IMR-90 (cell line): ENCODE measurements around the gene KDM2B. TPM values are rescaled to one million over a fixed set of nuclear protein-coding genes. Genes with fewer than 3 reads are reported as not detected.

Source experiments
- ATAC-seq: fragments of 200-7000 bp; cut with Tn5 transposase; 2 replicates; pipeline ENCODE4 v1.9.1; 2020; ENCODE audit warnings: low read depth, mild to moderate bottlenecking, moderate library complexity
- BruUV-seq: library from RNA; stranded (reverse); fragments of 400-500 nt; replicated peaks from 2 replicates; lab custom pipeline; 2021; lab: Mats Ljungman, UMichigan
- CTCF ChIA-PET: fragments of 300-600 bp; formaldehyde crosslinking; extraction: SDS; loops from one replicate; lab custom pipeline; 2021; ENCODE audit warnings: antibody characterized with exemption; lab: Yijun Ruan, JAX
- POLR2A ChIA-PET: fragments of 300-600 bp; sonication (Branson Sonifier 250); formaldehyde crosslinking; loops from one replicate; lab custom pipeline; 2022; ENCODE audit warnings: antibody characterized with exemption; ENCODE audit not compliant: unreplicated experiment; lab: Charles Lee
- DNase-seq: peaks from one replicate; pipeline ENCODE4 v3.0.0; 2013
- H2AFZ ChIP-seq: replicated peaks from 2 replicates; pipeline ENCODE3; 2013; ENCODE audit warnings: low read length, mild to moderate bottlenecking; ENCODE audit not compliant: poor library complexity
- H2AK5ac ChIP-seq: 2 replicates; pipeline ENCODE4 v1.6.1; 2013; ENCODE audit warnings: low read depth, low read length, inconsistent platforms
- H2AK9ac ChIP-seq: replicated peaks from 2 replicates; pipeline ENCODE3; 2013; ENCODE audit warnings: mild to moderate bottlenecking, low read depth, low read length, moderate library complexity; ENCODE audit not compliant: poor library complexity
- H2BK120ac ChIP-seq: 2 replicates; pipeline ENCODE4 v1.6.1; 2013; ENCODE audit warnings: low read depth, low read length, inconsistent platforms
- H2BK15ac ChIP-seq: 3 replicates; pipeline ENCODE4 v1.6.1; 2013; ENCODE audit warnings: low read depth, low read length, inconsistent platforms
- H2BK20ac ChIP-seq: 2 replicates; pipeline ENCODE4 v1.6.1; 2013; ENCODE audit warnings: low read depth, mild to moderate bottlenecking, inconsistent platforms, low read length, moderate library complexity
- H2BK5ac ChIP-seq: 2 replicates; pipeline ENCODE4 v1.6.1; 2013; ENCODE audit warnings: mild to moderate bottlenecking, low read depth, low read length, inconsistent platforms; ENCODE audit not compliant: poor library complexity, severe bottlenecking
- H3K14ac ChIP-seq: replicated peaks from 2 replicates; pipeline ENCODE4 v1.6.1; 2013; ENCODE audit warnings: low read depth, low read length, inconsistent platforms
- H3K18ac ChIP-seq: 2 replicates; pipeline ENCODE4 v1.6.1; 2013; ENCODE audit warnings: low read depth, low read length, control low read depth
- H3K23ac ChIP-seq: 2 replicates; pipeline ENCODE4 v1.6.1; 2013; ENCODE audit warnings: low read depth, low read length, inconsistent platforms
- H3K27ac ChIP-seq: 2 replicates; pipeline ENCODE4 v1.5.1; 2013; ENCODE audit warnings: mild to moderate bottlenecking, control low read depth, low read length; ENCODE audit not compliant: insufficient read depth
- H3K27me3 ChIP-seq: 2 replicates; pipeline ENCODE4 v1.6.1; 2013; ENCODE audit warnings: low read length; ENCODE audit not compliant: control insufficient read depth, insufficient read depth
- H3K36me3 ChIP-seq: 2 replicates; pipeline ENCODE4 v1.6.1; 2013; ENCODE audit warnings: low read length, mixed read lengths; ENCODE audit not compliant: control insufficient read depth, insufficient read depth
- H3K4ac ChIP-seq: 2 replicates; pipeline ENCODE4 v1.6.1; 2013; ENCODE audit warnings: low read depth, low read length, inconsistent platforms
- H3K4me1 ChIP-seq: 2 replicates; pipeline ENCODE4 v1.6.1; 2013; ENCODE audit warnings: low read length, mixed read lengths; ENCODE audit not compliant: control insufficient read depth, insufficient read depth
- H3K4me2 ChIP-seq: 2 replicates; pipeline ENCODE4 v1.6.1; 2013; ENCODE audit warnings: low read depth, mild to moderate bottlenecking, control low read depth, low read length, moderate library complexity
- H3K4me3 ChIP-seq: 2 replicates; pipeline ENCODE4 v1.5.1; 2013; ENCODE audit warnings: low read depth, mild to moderate bottlenecking, control low read depth, low read length, moderate library complexity; ENCODE audit not compliant: insufficient read depth
- H3K56ac ChIP-seq: 2 replicates; pipeline ENCODE4 v1.6.1; 2013; ENCODE audit warnings: low read length, inconsistent platforms; ENCODE audit not compliant: insufficient read depth; ENCODE audit errors: extremely low read depth
- H3K79me1 ChIP-seq, 2 experiments: 2 replicates each; pipeline ENCODE4 v1.6.1; 2013; ENCODE audit warnings: low read length in 2 of 2, inconsistent platforms in 1 of 2, low read depth in 1 of 2
- H3K9ac ChIP-seq: 2 replicates; pipeline ENCODE4 v1.6.1; 2013; ENCODE audit warnings: low read depth, low read length, control low read depth
- H3K9me1 ChIP-seq: 2 replicates; pipeline ENCODE4 v1.6.1; 2013; ENCODE audit warnings: low read length, inconsistent platforms; ENCODE audit not compliant: insufficient read depth
- H3K9me3 ChIP-seq: 2 replicates; pipeline ENCODE4 v1.6.1; 2013; ENCODE audit warnings: low read length; ENCODE audit not compliant: control insufficient read depth, insufficient read depth
- H4K20me1 ChIP-seq: 2 replicates; pipeline ENCODE4 v1.6.1; 2013; ENCODE audit warnings: low read length, inconsistent platforms; ENCODE audit not compliant: insufficient read depth
- H4K5ac ChIP-seq: 2 replicates; pipeline ENCODE4 v1.6.1; 2013; ENCODE audit warnings: mild to moderate bottlenecking, low read depth, low read length, control low read depth
- H4K8ac ChIP-seq, 2 experiments: 2 replicates each; pipeline ENCODE4 v1.6.1; 2013; ENCODE audit warnings: low read depth in 2 of 2, low read length in 2 of 2, control low read depth in 1 of 2, inconsistent platforms in 1 of 2
- H4K91ac ChIP-seq: 2 replicates; pipeline ENCODE4 v1.6.1; 2013; ENCODE audit warnings: low read depth, low read length, inconsistent platforms; ENCODE audit not compliant: insufficient read depth
- MAFK ChIP-seq: IDR thresholded peaks from 2 replicates; pipeline ENCODE4 v1.6.1; 2012; ENCODE audit warnings: low read depth, low read length, improper control_type of control experiment
- MAZ ChIP-seq: IDR thresholded peaks from 2 replicates; pipeline ENCODE4 v1.6.1; 2012; ENCODE audit warnings: low read depth, mild to moderate bottlenecking, low read length, improper control_type of control experiment, moderate library complexity, borderline replicate concordance
- MXI1 ChIP-seq: IDR thresholded peaks from 2 replicates; pipeline ENCODE4 v1.6.1; 2012; ENCODE audit warnings: low read depth, mild to moderate bottlenecking, low read length, moderate library complexity, borderline replicate concordance
- WGBS, 2 experiments: methylation state at CpG; one replicate each; pipeline versions ENCODE4 v1.1.5 to v1.1.7; 2013; ENCODE audit warnings: missing lambda C conversion rate in 2 of 2; ENCODE audit not compliant: insufficient read length in 1 of 2; ENCODE audit errors: extremely low coverage in 2 of 2; 5-methylcytosine and 5-hydroxymethylcytosine counted together
- dilution Hi-C: fragments of 300-500 bp; cut with HindIII; formaldehyde crosslinking; loops from one replicate; pipeline ENCODE4 v1.14.3; 2018; ENCODE audit warnings: low sequenced_read_pairs; ENCODE audit not compliant: unreplicated experiment
- in situ Hi-C: fragments of 300-500 bp; cut with MboI; formaldehyde crosslinking; loops from 3 replicates; pipeline ENCODE4 v1.14.3; 2019; ENCODE audit warnings: low sequenced_read_pairs, inconsistent platforms, mixed read lengths
- intact Hi-C: fragments of 100-400 bp; cut with micrococcal nuclease; formaldehyde crosslinking; loops from 2 replicates; pipeline ENCODE4 v1.10.0; 2022
- polyA plus RNA-seq, 3 experiments: library from polyadenylated mRNA; depleted of rRNA; stranded (reverse); fragments of >200 nt; gene quantifications; 2 replicates each; pipeline ENCODE4 v1.2.3, GENCODE V29; 2012; ENCODE audit warnings: low replicate concordance in 1 of 3
- total RNA-seq: library from RNA; depleted of rRNA; stranded (reverse); fragments of >200 nt; gene quantifications from 2 replicates; pipeline ENCODE4 v1.2.3, GENCODE V29; 2012

The KDM2B gene
- total and polyA plus RNA-seq, 2 of the 4 experiments (the other 2 are of a cell fraction), result 22.6 to 24.2 TPM

GRCh38 chr12:121535150-121536053 lies 45.4 kb downstream of the KDM2B start:
- POLR2A ChIA-PET, result no interaction called here
- peaks cover 36% of the 10 kb centered on the region for H3K4me1 ChIP-seq
- WGBS, 2 experiments, result 78% methylated on average over 3 of the region's 13 CpGs; no CpG with 5 or more reads in 1 of the 2 experiments
- intact Hi-C loops (loop anchor here (2.0 kb wide), 1 partner anchor 35 kb away; no protein-coding TSS in a partner anchor), dilution Hi-C loops (no loop called here), in situ Hi-C loops (no loop called here)
- H2BK120ac ChIP-seq, result no peak overlapping the region
- peak overlapping the region in 1 of 2 experiments; percentile 4; a peak in 1 of 4 replicates for H4K8ac ChIP-seq
- no peak overlapping the region; the same call in 1 of the 2 replicates for H3K4ac ChIP-seq
- peak overlapping the region; percentile 55 for H3K4me2 ChIP-seq
- ATAC-seq (no peak), DNase-seq (no peak)
- no peaks in the 10 kb centered on the region for H3K27me3 ChIP-seq
- H3K79me1 ChIP-seq, result peaks cover 11 to 59% of the 10 kb centered on the region in 2 experiments
- H3K36me3 ChIP-seq, result peaks cover 3% of the 10 kb centered on the region; the same call in 1 of the 2 replicates
- peaks cover 12% of the 10 kb centered on the region; the same call in 1 of the 2 replicates for H4K20me1 ChIP-seq
- BruUV-seq, result no TSS peak
- H3K9me1 ChIP-seq, result peaks cover 37% of the 10 kb centered on the region; the same call in 1 of the 2 replicates
- H2AFZ ChIP-seq, result peak overlapping the region; percentile 92
- TF ChIP-seq MAFK, result peak; percentile 42
- no peak for TF ChIP-seq MAZ
- no peak for TF ChIP-seq MXI1
- no peak overlapping the region; the same call in 1 of the 2 replicates for H3K4me3 ChIP-seq
- no peak overlapping the region for H2BK15ac ChIP-seq
- CTCF ChIA-PET, result no interaction called here
- H3K9ac ChIP-seq, result no peak overlapping the region
- no peak overlapping the region for H4K5ac ChIP-seq
- no peak overlapping the region for H2BK5ac ChIP-seq
- no peak overlapping the region for H3K27ac ChIP-seq
- no peak overlapping the region for H3K56ac ChIP-seq
- H2AK5ac ChIP-seq, result peak overlapping the region; percentile 43; the same call in 1 of the 2 replicates
- no peaks in the 10 kb centered on the region for H3K9me3 ChIP-seq
- no peak overlapping the region; the same call in 1 of the 2 replicates for H2BK20ac ChIP-seq
- H3K23ac ChIP-seq, result no peak overlapping the region
- H3K18ac ChIP-seq, result no peak overlapping the region; the same call in 1 of the 2 replicates
- H2AK9ac ChIP-seq, result no peak overlapping the region
- H3K14ac ChIP-seq, result 0 out of 2 replicates have a peak overlapping the region, but pooled peaks have one; percentile 23
- H4K91ac ChIP-seq, result no peak overlapping the region
